ENCODE measurements around the gene STRA8.

Gene STRA8

GRCh38 chr7:135239263-135239662, 5.6 kb downstream of the STRA8 start:
- no peak for DNase-seq (ENCODE audit: low spot score)

- DNase-seq (ENCODE audit: low spot score), result no peak
Observed at GRCh38 chr7:135240441-135240840, 6.8 kb downstream of the STRA8 start.

DNA sequence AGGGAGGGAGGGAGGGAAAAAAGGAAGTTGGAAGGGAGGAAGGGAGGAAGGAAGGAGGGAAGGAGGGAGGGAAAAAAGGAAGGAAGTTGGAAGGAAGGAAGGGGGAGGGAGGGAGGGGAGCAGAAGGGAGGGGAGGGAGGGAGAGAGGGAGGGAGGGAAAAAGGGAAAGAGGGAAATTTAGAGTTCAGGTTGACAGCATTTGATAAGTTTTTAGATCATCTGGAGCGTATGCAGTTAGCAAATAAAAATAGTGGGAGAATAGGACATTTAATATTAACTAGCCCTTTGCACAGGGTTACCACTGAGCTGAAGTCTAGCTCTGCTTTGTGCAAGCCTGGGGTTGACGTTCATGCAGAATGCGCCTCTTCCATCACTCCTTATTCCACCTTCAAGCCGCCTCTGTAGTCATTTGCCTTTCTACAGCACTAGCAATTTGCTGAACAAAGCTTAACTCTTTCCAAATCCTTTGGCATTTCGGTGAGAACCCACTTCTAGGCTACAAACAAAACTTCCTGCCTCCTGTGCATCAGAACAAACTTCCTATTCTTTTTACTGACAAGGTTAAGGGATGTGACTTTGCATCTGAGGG, 8.6 kb downstream of the STRA8 start:
- no peak for DNase-seq (ENCODE audit: low spot score)

DNA sequence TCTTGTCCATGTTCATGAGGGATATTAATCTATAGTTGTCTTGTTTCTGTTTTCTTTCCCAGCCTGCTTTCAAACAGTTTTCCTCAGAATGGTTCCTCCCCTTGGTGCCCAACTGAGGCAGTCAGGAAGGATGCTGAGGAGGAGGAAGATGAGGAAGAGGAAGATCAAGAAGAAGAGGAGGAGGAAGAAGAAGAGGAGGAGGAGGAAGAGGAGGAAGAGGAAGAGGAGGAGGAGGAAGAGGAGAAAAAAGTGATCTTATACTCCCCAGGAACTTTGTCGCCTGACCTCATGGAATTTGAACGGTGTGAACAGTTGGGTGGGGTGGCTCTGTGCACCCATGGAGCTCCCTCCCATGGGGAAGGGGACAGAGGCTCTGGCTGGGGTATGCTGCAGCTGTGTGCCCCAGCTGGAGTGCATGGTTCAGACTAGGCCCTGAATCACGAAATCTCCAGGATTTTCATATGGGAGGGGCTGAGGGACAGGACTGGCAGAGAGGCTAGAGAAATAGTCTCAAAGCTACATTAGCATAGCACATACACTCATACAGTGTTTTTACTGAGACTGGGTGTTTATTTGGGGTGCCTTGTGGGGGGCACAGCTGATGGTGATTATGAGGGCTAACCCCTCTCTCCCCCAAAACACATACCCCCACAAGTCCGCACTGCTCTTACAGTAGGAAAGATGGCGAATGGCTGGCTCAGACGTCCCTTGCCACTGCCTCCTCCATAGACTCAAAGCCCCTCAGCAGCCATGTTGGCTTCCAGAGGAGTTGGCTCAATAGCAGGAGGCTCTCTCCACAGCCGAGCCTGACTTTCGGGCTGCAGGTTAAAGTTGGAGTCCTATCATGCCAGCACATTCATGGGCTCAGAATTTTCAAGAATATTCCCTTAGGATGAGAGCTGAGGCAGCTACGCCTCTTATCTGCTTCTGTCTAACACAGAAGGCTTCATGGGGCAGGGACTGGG, 11.9 kb downstream of the STRA8 start:
- DNase-seq (ENCODE audit: low spot score), result no peak

GRCh38 chr7:135246191-135246825, 12.7 kb downstream of the STRA8 start:
- no peak for DNase-seq (ENCODE audit: low spot score)

- no peak for DNase-seq (ENCODE audit: low spot score)
Observed at GRCh38 chr7:135247746-135248471, 14.3 kb downstream of the STRA8 start.

GRCh38 chr7:135248546-135248945, 14.9 kb downstream of the STRA8 start:
- DNase-seq (ENCODE audit: low spot score), result no peak

DNA sequence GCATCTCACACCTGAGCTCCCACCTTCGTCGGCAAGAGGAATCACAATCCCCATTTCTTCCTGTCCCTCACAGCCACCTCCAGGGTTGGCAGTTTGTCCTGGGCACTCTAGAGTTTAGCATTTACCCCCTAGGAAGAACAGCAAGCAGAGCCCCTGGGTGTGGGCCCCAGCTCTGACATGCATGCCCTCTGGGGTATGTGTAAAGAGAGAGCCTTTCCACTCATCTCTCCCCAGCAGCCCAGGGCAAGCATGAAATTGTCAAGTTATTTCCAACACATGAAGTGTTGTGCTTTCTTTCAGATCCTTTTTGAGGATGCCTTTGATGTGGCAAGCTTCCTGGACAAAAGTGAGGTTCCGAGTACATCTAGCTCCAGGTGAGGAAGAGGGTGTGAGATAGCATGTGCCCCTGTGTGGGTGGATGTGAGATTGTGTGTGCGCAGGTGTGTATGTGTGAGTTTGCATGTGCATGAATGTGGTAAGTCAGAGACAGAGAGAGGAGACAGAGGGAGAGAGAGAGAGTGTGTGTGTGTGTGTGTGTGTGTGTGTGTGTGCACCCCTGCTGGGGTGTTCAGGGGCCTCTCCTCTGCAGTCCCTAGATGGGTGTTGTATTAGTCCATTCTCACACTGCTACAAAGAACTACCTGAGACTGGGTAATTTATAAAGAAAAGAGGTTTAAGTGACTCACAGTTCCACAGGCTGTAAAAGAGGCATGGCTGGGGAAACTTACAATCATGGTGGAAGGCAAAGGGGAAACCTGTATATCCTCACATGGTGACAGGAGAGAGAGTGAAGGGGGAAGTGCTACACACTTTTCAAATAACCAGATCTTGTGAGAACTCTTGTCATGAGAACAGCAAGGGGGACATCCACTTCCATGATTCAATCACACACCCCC, 18.1 kb downstream of the STRA8 start:
- DNase-seq (ENCODE audit: low spot score), result no peak

DNA sequence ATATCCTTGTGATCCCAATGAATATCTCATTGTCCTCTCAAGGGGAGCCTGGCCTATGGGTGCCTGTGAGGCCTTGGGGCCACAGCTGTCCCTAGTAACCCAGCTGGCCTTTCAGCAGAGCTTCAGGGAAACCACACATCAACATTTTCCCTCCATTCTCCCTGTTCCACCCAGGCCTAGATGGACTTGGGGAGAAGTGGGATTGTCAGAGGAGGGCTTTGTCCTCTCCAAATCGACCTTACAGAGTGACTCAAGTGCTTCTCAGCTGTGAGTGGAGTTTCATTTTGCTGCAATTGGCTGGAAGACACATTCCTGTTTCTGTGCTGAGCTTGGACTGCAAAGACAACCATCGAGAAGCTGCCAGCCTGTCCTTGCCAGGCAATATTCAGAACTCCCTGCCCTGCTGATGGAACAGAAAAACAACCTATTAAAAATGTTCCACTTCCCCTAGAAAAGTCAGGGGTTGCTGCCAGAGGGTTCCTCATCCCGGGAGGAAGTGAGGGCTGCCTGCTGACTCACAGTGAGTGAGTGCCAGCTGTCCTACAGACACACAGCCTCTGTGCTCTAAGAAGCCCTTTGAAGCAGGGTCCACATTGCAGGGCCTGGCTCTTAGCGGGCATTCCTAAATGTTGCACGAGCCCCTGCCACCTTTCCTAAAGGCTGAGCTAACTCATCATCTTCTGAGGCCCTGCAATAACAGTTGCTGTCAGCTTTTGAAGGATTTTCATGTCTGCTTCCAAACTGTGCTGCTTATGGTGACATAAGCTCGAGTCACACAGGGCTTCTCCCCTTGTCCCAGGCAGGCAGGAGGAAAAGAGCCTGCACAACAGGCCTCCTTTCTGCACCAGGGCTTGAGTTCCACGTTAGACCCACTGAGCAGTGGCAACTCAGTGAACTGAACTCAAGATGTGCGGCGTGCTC, 20.5 kb downstream of the STRA8 start:
- no peak for DNase-seq (ENCODE audit: low spot score)

- DNase-seq (ENCODE audit: low spot score), result no peak
Observed at GRCh38 chr7:135257790-135258189, 24.2 kb downstream of the STRA8 start.

GRCh38 chr7:135258585-135258984, 24.9 kb downstream of the STRA8 start:
- no peak for DNase-seq (ENCODE audit: low spot score)

- DNase-seq (ENCODE audit: low spot score), result no peak
Observed at GRCh38 chr7:135259702-135260101, 26.1 kb downstream of the STRA8 start.

DNA sequence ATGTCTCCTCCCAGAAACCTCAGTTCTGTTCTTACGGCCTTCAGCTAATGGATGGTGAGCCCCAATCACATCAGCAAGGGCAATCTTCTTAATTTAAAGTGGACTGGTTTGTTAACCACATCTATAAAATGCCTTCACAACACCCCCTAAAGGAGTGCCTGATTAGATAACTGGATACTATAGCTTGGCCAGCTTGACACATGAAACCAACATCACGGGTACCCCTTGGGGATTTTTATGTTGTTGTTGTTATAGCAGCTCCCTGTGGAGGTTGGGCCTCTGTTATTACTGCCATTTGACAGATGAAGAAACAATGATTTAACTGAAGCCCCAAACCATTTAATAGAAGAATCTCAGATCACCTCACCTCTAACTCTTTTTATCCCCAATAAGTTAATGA, 26.8 kb downstream of the STRA8 start:
- no peak for DNase-seq (ENCODE audit: low spot score)

GRCh38 chr7:135260930-135261721, 27.5 kb downstream of the STRA8 start:
- no peak for DNase-seq (ENCODE audit: low spot score)

DNA sequence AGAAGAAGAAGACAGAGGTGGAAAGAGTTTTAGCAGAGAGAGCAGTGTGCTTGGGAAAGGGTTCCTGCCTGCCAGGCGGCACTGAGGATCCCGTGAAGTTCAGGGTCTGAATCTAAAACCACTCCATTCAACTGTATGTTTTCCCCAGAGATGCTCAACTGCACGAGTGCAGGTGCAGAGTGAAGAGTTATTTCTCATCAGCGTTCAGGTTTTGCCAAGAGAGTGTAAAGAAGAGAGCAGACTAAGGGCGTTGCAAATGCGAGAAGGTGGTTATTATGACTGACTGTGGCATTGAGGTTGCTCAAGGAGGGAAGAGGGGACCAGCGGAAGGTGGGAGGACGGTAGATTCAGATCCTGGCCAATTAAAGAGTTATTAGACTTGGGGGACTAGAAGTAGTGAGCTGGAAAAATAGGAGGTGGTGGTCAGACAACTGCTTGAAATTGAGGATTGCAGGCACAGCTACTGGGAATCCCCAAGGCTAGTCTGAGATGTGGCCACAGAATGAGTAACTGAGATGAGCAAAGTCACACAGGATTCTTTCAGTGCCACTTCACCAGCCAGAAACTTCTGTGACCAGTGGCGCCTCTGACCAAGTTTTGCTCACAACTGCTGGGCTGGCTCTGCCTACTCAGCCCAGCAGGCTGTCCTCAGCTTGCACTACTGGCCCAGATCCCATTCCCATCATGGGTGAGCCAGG, 29.1 kb downstream of the STRA8 start:
- DNase-seq (ENCODE audit: low spot score), result no peak

GRCh38 chr7:135263321-135263970, 29.8 kb downstream of the STRA8 start:
- DNase-seq (ENCODE audit: low spot score), result no peak

- DNase-seq (ENCODE audit: low spot score), result no peak
Observed at GRCh38 chr7:135265637-135266036, 32.0 kb downstream of the STRA8 start.

DNA sequence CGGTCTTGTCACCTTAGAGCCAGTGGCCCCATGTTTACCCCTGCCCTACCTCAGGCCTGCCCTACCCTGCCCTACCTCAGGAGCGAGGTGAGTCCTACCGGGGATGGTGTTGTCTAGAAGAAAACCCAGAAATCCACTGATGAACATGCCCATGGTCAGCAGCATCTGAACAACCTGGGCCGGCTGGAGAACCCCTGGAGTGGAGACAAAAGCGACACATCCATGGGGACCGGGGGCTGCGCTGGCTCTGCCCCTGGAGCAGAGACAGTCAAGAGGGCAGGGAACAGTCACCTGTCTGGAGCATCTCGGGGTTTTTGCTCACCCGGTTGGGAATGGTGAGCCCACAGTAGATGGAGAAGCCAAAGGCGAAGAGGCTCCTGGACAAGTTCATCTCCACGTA, 36.3 kb downstream of the STRA8 start:
- no peak for DNase-seq (ENCODE audit: low spot score)
